B cell (primary cell): ENCODE data around the gene MAD2L1.

Experiments used
- EZH2 ChIP-seq: IDR thresholded peaks from 2 replicates; pipeline ENCODE4 v1.6.1; 2012; ENCODE audit warnings: borderline replicate concordance, low read depth, mild to moderate bottlenecking, moderate library complexity, low read length; ENCODE audit not compliant: insufficient read depth, poor library complexity, severe bottlenecking
- TF ChIP-seq, protein P1 (sequence below): fragments of 200-600 bp; IDR thresholded peaks from one replicate; pipeline ENCODE4 v1.8.0; 2022; ENCODE audit warnings: antibody characterized with exemption, mild to moderate bottlenecking

GRCh38 chr4:120051253-120051652 is 15.4 kb downstream of the MAD2L1 start:
- TF ChIP-seq, protein P1, sequence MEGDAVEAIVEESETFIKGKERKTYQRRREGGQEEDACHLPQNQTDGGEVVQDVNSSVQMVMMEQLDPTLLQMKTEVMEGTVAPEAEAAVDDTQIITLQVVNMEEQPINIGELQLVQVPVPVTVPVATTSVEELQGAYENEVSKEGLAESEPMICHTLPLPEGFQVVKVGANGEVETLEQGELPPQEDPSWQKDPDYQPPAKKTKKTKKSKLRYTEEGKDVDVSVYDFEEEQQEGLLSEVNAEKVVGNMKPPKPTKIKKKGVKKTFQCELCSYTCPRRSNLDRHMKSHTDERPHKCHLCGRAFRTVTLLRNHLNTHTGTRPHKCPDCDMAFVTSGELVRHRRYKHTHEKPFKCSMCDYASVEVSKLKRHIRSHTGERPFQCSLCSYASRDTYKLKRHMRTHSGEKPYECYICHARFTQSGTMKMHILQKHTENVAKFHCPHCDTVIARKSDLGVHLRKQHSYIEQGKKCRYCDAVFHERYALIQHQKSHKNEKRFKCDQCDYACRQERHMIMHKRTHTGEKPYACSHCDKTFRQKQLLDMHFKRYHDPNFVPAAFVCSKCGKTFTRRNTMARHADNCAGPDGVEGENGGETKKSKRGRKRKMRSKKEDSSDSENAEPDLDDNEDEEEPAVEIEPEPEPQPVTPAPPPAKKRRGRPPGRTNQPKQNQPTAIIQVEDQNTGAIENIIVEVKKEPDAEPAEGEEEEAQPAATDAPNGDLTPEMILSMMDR, result no peak
- no peak for TF ChIP-seq EZH2
